HepG2 (cell line): ENCODE data around the gene STBD1. TPM values are rescaled to one million over a fixed set of nuclear protein-coding genes. Genes with fewer than 3 reads are reported as not detected.

Experiments used
- ATF4 ChIP-seq, 2 experiments: fragments of 450-650 bp in 1 of 2; sonication (generic) in 1 of 2; formaldehyde crosslinking; IDR thresholded peaks; 2 replicates each; pipeline versions ENCODE4 v1.5.0 to v1.8.0; 2020 to 2022; ENCODE audit warnings: mild to moderate bottlenecking in 1 of 2, missing genetic modification reagents in 1 of 2
- CEBPG ChIP-seq: IDR thresholded peaks from 2 replicates; pipeline ENCODE4 v1.6.1; 2016
- CHCHD3 ChIP-seq: sonication (generic); formaldehyde crosslinking; IDR thresholded peaks from 2 replicates; pipeline ENCODE4 v1.8.0; 2022; ENCODE audit warnings: mild to moderate bottlenecking, missing genetic modification reagents, moderate library complexity
- FOXJ3 ChIP-seq: sonication (generic); formaldehyde crosslinking; IDR thresholded peaks from 2 replicates; pipeline ENCODE4 v1.4.0; 2020; ENCODE audit warnings: missing genetic modification reagents, mild to moderate bottlenecking, borderline replicate concordance
- HDAC2 ChIP-seq: sonication (generic); formaldehyde crosslinking; IDR thresholded peaks from 2 replicates; pipeline ENCODE4 v1.4.0; 2020; ENCODE audit warnings: missing genetic modification reagents
- IKZF1 ChIP-seq: fragments of 450-650 bp; IDR thresholded peaks from 2 replicates; pipeline ENCODE4 v1.7.1; 2016
- MTA3 ChIP-seq: sonication (generic); formaldehyde crosslinking; IDR thresholded peaks from 2 replicates; pipeline ENCODE4 v1.4.0; 2020; ENCODE audit warnings: missing genetic modification reagents
- PAF1 ChIP-seq: IDR thresholded peaks from 2 replicates; pipeline ENCODE4 v1.6.1; 2016; ENCODE audit warnings: missing genetic modification reagents, missing compliant biosample characterization
- REST ChIP-seq, 2 experiments: IDR thresholded peaks; 2 replicates each; pipeline ENCODE4 v1.6.1; 2011 to 2012; ENCODE audit warnings: low read length in 2 of 2, borderline replicate concordance in 1 of 2, low read depth in 1 of 2, mild to moderate bottlenecking in 1 of 2, moderate library complexity in 1 of 2
- SRSF1 ChIP-seq: fragments of 200-400 bp; formaldehyde crosslinking; optimal IDR thresholded peaks from 2 replicates; pipeline ENCODE3; 2017; ENCODE audit warnings: mild to moderate bottlenecking, low read depth, low read length, moderate library complexity
- TERF1 ChIP-seq: sonication (generic); formaldehyde crosslinking; IDR thresholded peaks from 2 replicates; pipeline ENCODE4 v1.8.0; 2022; ENCODE audit warnings: mild to moderate bottlenecking, missing genetic modification reagents, moderate library complexity
- ZBTB3 ChIP-seq: sonication (generic); formaldehyde crosslinking; IDR thresholded peaks from 2 replicates; pipeline ENCODE4 v1.4.0; 2020; ENCODE audit warnings: low read depth, mild to moderate bottlenecking, moderate library complexity, missing genetic modification reagents, borderline replicate concordance
- ZBTB43 ChIP-seq: sonication (generic); formaldehyde crosslinking; conservative IDR thresholded peaks from 2 replicates; pipeline ENCODE4 v1.4.0; 2020; ENCODE audit warnings: missing genetic modification reagents
- ZBTB49 ChIP-seq: sonication (generic); formaldehyde crosslinking; IDR thresholded peaks from 2 replicates; pipeline ENCODE4 v1.4.0; 2020; ENCODE audit warnings: missing genetic modification reagents, borderline replicate concordance
- ZNF17 ChIP-seq: sonication (generic); formaldehyde crosslinking; IDR thresholded peaks from 2 replicates; pipeline ENCODE4 v1.5.0; 2020; ENCODE audit warnings: mild to moderate bottlenecking, missing genetic modification reagents
- ZNF260 ChIP-seq: sonication (generic); formaldehyde crosslinking; IDR thresholded peaks from 2 replicates; pipeline ENCODE4 v1.4.0; 2020; ENCODE audit warnings: missing genetic modification reagents, low read depth, mild to moderate bottlenecking, borderline replicate concordance
- ZNF276 ChIP-seq: sonication (generic); formaldehyde crosslinking; IDR thresholded peaks from 2 replicates; pipeline ENCODE4 v1.4.0; 2020; ENCODE audit warnings: mild to moderate bottlenecking, low read depth, missing genetic modification reagents
- ZNF781 ChIP-seq: sonication (generic); formaldehyde crosslinking; IDR thresholded peaks from 2 replicates; pipeline ENCODE4 v1.5.1; 2020; ENCODE audit warnings: borderline replicate concordance, mild to moderate bottlenecking, missing genetic modification reagents; ENCODE audit errors: not compliant biosample characterization
- polyA plus RNA-seq, 8 experiments: library from polyadenylated mRNA; depleted of rRNA in 3 of 8; stranded (reverse) in 7 of 8; unstranded in 1 of 8; fragments of >200 nt; fragmentation: Illumina TruSeq in 4 of 8; extraction: Trizol in 4 of 8; gene quantifications; 2 replicates each; pipeline versions ENCODE4 v1.2.1 to v1.2.3, GENCODE V29; 2011 to 2016; ENCODE audit warnings: low read depth in 4 of 8, missing spikeins in 1 of 8, mixed read lengths in 1 of 8; ENCODE audit not compliant: insufficient read depth in 1 of 8
- total RNA-seq, 5 experiments: library from RNA; depleted of rRNA; stranded (reverse); fragments of >200 nt; fragmentation: Illumina TruSeq; extraction: Trizol; gene quantifications; 2 replicates each; pipeline ENCODE4 v1.2.3, GENCODE V29; 2016; ENCODE audit warnings: low read depth in 1 of 5

Gene STBD1
- total and polyA plus RNA-seq, 2 of the 13 experiments (the other 11 are each of a cell fraction or from before 2014, with no cell fraction given), result 2.8 to 4.3 TPM

- no peak for TF ChIP-seq FOXJ3 (CRISPR knock-in tag)
- TF ChIP-seq ZNF17 (CRISPR knock-in tag), result no peak
- TF ChIP-seq CHCHD3 (CRISPR knock-in tag), result no peak
- TF ChIP-seq ZNF781 (CRISPR knock-in tag), result no peak
- no peak for TF ChIP-seq ZBTB3 (CRISPR knock-in tag)
- no peak for TF ChIP-seq PAF1 (CRISPR knock-in tag)
- no peak for TF ChIP-seq SRSF1
- TF ChIP-seq ZBTB49 (CRISPR knock-in tag), result no peak
- TF ChIP-seq REST (IDR thresholded peaks at IDR 0.05; ENCODE audit: borderline replicate concordance in 1 of 2, low read depth in 1 of 2, low read length in 2 of 2), result no peak; a peak in 1 of 4 replicates
- no peak for TF ChIP-seq ZBTB43 (CRISPR knock-in tag)
- TF ChIP-seq HDAC2 (CRISPR knock-in tag), result peak; percentile 65
- no peak for TF ChIP-seq TERF1 (CRISPR knock-in tag)
- no peak for TF ChIP-seq MTA3 (CRISPR knock-in tag)
- no peak for TF ChIP-seq ZNF276
- TF ChIP-seq CEBPG (CRISPR knock-in tag), result peak; percentile 16; the same call in 1 of the 2 replicates
- TF ChIP-seq ATF4 (CRISPR knock-in tag; IDR thresholded peaks at IDR 0.05), result 0 out of 4 replicates have a peak, but pooled peaks of 1 of the 2 experiments have one; percentile 17
- TF ChIP-seq ZNF260 (CRISPR knock-in tag), result no peak
- TF ChIP-seq IKZF1, result no peak
Measured at GRCh38 chr4:76308548-76308947, 2.0 kb downstream of the STBD1 start (continued).
